ENCODE measurements around the gene C2CD2.

C2CD2 gene

GRCh38 chr21:41903559-41904351, 50.1 kb downstream of the C2CD2 start:
- no peak for DNase-seq

GRCh38 chr21:41902946-41903345, 50.9 kb downstream of the C2CD2 start:
- DNase-seq = no peak

- no peak for DNase-seq
Measured at GRCh38 chr21:41901782-41902181, 52.0 kb downstream of the C2CD2 start.

GRCh38 chr21:41901099-41901498, 52.7 kb downstream of the C2CD2 start:
- no peak for DNase-seq

- no peak for DNase-seq
Measured at GRCh38 chr21:41900401-41900800, 53.4 kb downstream of the C2CD2 start.

- peak; percentile 77 for DNase-seq
Measured at GRCh38 chr21:41899426-41900202, 54.2 kb downstream of the C2CD2 start.

GRCh38 chr21:41898998-41899397, 54.8 kb downstream of the C2CD2 start:
- DNase-seq = no peak

- DNase-seq = no peak
Measured at GRCh38 chr21:41897700-41898099, 56.1 kb downstream of the C2CD2 start.

- no peak for DNase-seq
Measured at GRCh38 chr21:41897047-41897669, 56.7 kb downstream of the C2CD2 start.

GRCh38 chr21:41895643-41896493, 58.0 kb downstream of the C2CD2 start:
- DNase-seq = peak; percentile 73

GRCh38 chr21:41894922-41895557, 58.8 kb downstream of the C2CD2 start:
- DNase-seq = no peak

GRCh38 chr21:41894511-41894910, 59.3 kb downstream of the C2CD2 start:
- DNase-seq = no peak

- no peak for DNase-seq
Measured at GRCh38 chr21:41892726-41893125, 61.1 kb downstream of the C2CD2 start.

- no peak for DNase-seq
Measured at GRCh38 chr21:41891132-41891531, 62.7 kb downstream of the C2CD2 start.

- no peak for DNase-seq
Measured at GRCh38 chr21:41890355-41890754, 63.5 kb downstream of the C2CD2 start.

GRCh38 chr21:41888749-41889376, 65.0 kb downstream of the C2CD2 start:
- no peak for DNase-seq

GRCh38 chr21:41887667-41888066, 66.2 kb downstream of the C2CD2 start:
- no peak for DNase-seq

- no peak for DNase-seq
Measured at GRCh38 chr21:41886328-41886727, 67.5 kb downstream of the C2CD2 start.

GRCh38 chr21:41885341-41886024, 68.3 kb downstream of the C2CD2 start:
- no peak for DNase-seq

GRCh38 chr21:41884501-41885030, 69.3 kb downstream of the C2CD2 start:
- no peak for DNase-seq

- DNase-seq = no peak
Measured at GRCh38 chr21:41883582-41883981, 70.2 kb downstream of the C2CD2 start.
